Vagina (tissue), 2 donors: Measurements from ENCODE around the gene ATP2C2.

Experiments
- CTCF ChIP-seq, 3 experiments: fragments of 450-650 bp in 2 of 3; fragments of 200-600 bp in 1 of 3; sonication (generic) in 1 of 3; IDR thresholded peaks; one replicate each; pipeline ENCODE4 v1.5.1; 2017 to 2019; ENCODE audit warnings: antibody characterized with exemption in 3 of 3, mild to moderate bottlenecking in 2 of 3, moderate library complexity in 2 of 3
- POLR2A ChIP-seq, 2 donors: fragments of 450-650 bp; IDR thresholded peaks; one replicate each; pipeline ENCODE4 v1.6.1; 2017; ENCODE audit warnings: antibody characterized with exemption in 2 of 2, mild to moderate bottlenecking in 2 of 2, moderate library complexity in 2 of 2

DNA sequence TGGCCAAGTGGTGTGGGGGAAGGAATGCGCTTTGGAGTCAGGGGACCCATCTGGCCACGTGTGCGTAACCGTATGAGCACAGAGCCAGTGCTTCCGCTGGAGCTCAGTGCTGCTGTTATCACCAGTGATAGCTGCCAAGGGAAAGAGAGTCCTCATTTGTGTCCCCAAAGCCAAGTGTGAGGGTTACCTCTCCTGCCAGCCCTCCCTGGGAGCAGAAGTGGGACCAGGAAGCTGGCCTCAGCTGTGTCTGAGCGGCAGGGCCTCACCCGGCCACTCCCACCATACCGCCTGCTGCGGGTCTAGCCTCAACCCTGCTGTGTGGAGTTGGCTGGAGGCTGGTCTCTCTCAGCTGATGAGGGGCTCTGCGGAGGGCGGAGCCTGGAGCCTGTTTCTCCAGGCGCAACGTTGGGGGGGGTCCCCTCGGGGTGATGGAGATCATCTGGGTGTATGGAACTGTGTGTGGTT is 91.6 kb downstream of the ATP2C2 start:
- TF ChIP-seq CTCF (IDR thresholded peaks at IDR 0.05) (no peak), POLR2A (IDR thresholded peaks at IDR 0.05) (no peak)
